SK-N-SH (cell line): Measurements from ENCODE around the gene RPH3AL. TPM values are rescaled to one million over a fixed set of nuclear protein-coding genes. Genes with fewer than 3 reads are reported as not detected.

Experiments used
- CTCF ChIA-PET: fragments of 300-600, 350-600 bp; formaldehyde crosslinking; extraction: SDS; loops from one replicate; lab custom pipeline; 2021; lab: Yijun Ruan, JAX
- POLR2A ChIA-PET: fragments of 350-600 bp; sonication (Branson Sonifier 250); formaldehyde crosslinking; extraction: SDS; loops from one replicate; lab custom pipeline; 2020; ENCODE audit warnings: antibody characterized with exemption, inconsistent platforms; lab: Yijun Ruan, JAX
- DNase-seq: peaks from one replicate; pipeline ENCODE4 v3.0.0; 2012
- H2AFZ ChIP-seq: fragments of 200-600 bp; sonication (generic); 2 replicates; pipeline ENCODE4 v1.8.1; 2016; ENCODE audit warnings: antibody characterized with exemption, mild to moderate bottlenecking, low read depth
- H3F3A ChIP-seq: fragments of 200-600 bp; sonication (generic); replicated peaks from 2 replicates; pipeline ENCODE3; 2016; ENCODE audit warnings: antibody characterized with exemption, mild to moderate bottlenecking; ENCODE audit not compliant: insufficient read depth
- H3K27ac ChIP-seq, 2 experiments: fragments of 200-500 bp in 1 of 2; fragments of 200-600 bp in 1 of 2; sonication (Bioruptor generic) in 1 of 2; sonication (generic), shearing (Covaris generic) in 1 of 2; 2 replicates each; pipeline versions ENCODE4 v1.5.1 to v1.6.1; 2014 to 2016; ENCODE audit warnings: low read depth in 2 of 2, inconsistent platforms in 1 of 2, low read length in 1 of 2, mild to moderate bottlenecking in 1 of 2, mixed read lengths in 1 of 2
- H3K27me3 ChIP-seq: fragments of 200-600 bp; sonication (generic), shearing (Covaris generic); 2 replicates; pipeline ENCODE4 v1.6.1; 2016; ENCODE audit warnings: mixed run types; ENCODE audit not compliant: insufficient read depth
- H3K36me3 ChIP-seq, 2 experiments: fragments of 200-500 bp in 1 of 2; fragments of 200-600 bp in 1 of 2; sonication (Bioruptor generic) in 1 of 2; sonication (generic) in 1 of 2; replicated peaks in 1 of 2; 2 replicates each; pipeline versions ENCODE3 to v1.5.1; 2014 to 2016; ENCODE audit warnings: low read length in 1 of 2, mild to moderate bottlenecking in 1 of 2; ENCODE audit not compliant: insufficient read depth in 2 of 2, control insufficient read depth in 1 of 2
- H3K4me1 ChIP-seq, 2 experiments: fragments of 200-500 bp in 1 of 2; fragments of 200-600 bp in 1 of 2; sonication (Bioruptor generic) in 1 of 2; sonication (generic), shearing (Covaris generic) in 1 of 2; 2 replicates each; pipeline versions ENCODE4 v1.5.1 to v1.6.1; 2014 to 2016; ENCODE audit warnings: low read depth in 1 of 2, low read length in 1 of 2, mixed run types in 1 of 2; ENCODE audit not compliant: insufficient read depth in 2 of 2, control insufficient read depth in 1 of 2
- H3K4me2 ChIP-seq: fragments of 200-600 bp; sonication (generic), shearing (Covaris generic); 2 replicates; pipeline ENCODE4 v1.6.1; 2017; ENCODE audit warnings: mixed run types
- H3K4me3 ChIP-seq, 2 experiments: fragments of 200-500 bp in 1 of 2; fragments of 200-600 bp in 1 of 2; sonication (Bioruptor generic) in 1 of 2; sonication (generic), shearing (Covaris generic) in 1 of 2; 2 replicates each; pipeline versions ENCODE4 v1.5.1 to v1.8.1; 2014 to 2016; ENCODE audit warnings: low read depth in 2 of 2, inconsistent platforms in 1 of 2, low read length in 1 of 2, mild to moderate bottlenecking in 1 of 2, mixed read lengths in 1 of 2, moderate library complexity in 1 of 2
- H3K79me2 ChIP-seq: fragments of 200-600 bp; sonication (generic); 2 replicates; pipeline ENCODE4 v1.8.1; 2017; ENCODE audit warnings: mild to moderate bottlenecking; ENCODE audit not compliant: insufficient read depth
- H3K9ac ChIP-seq: fragments of 200-600 bp; sonication (generic); 2 replicates; pipeline ENCODE4 v1.6.1; 2017; ENCODE audit warnings: mixed run types
- H3K9me2 ChIP-seq: fragments of 200-600 bp; sonication (generic); 2 replicates; pipeline ENCODE4 v1.6.1; 2017; ENCODE audit warnings: mixed run types
- H3K9me3 ChIP-seq: fragments of 200-600 bp; sonication (generic); 2 replicates; pipeline ENCODE4 v1.6.1; 2017; ENCODE audit warnings: mixed run types, mild to moderate bottlenecking, moderate library complexity
- H4K20me1 ChIP-seq: fragments of 200-600 bp; sonication (generic); 2 replicates; pipeline ENCODE4 v1.6.1; 2017; ENCODE audit warnings: mild to moderate bottlenecking, mixed run types; ENCODE audit not compliant: insufficient read depth
- ELF1 ChIP-seq: IDR thresholded peaks from 2 replicates; pipeline ENCODE4 v1.4.0; 2012
- EP300 ChIP-seq, 2 experiments: IDR thresholded peaks; 2 replicates each; pipeline versions ENCODE4 v1.4.0 to v1.6.1; 2012; ENCODE audit warnings: borderline replicate concordance in 1 of 2, low read depth in 1 of 2, low read length in 1 of 2
- EZH2phosphoT487 ChIP-seq: fragments of 200-600 bp; sonication (generic); IDR thresholded peaks from 2 replicates; pipeline ENCODE4 v1.6.1; 2017; ENCODE audit warnings: low read depth, mixed run types, mild to moderate bottlenecking, antibody characterized with exemption, moderate library complexity, borderline replicate concordance
- MXI1 ChIP-seq: IDR thresholded peaks from 2 replicates; pipeline ENCODE4 v1.6.1; 2012; ENCODE audit warnings: mild to moderate bottlenecking, low read depth, low read length, improper control_type of control experiment
- PBX3 ChIP-seq: IDR thresholded peaks from 2 replicates; pipeline ENCODE4; 2012
- RAD21 ChIP-seq: IDR thresholded peaks from 2 replicates; pipeline ENCODE4 v1.6.1; 2012; ENCODE audit warnings: mild to moderate bottlenecking, low read length
- RFX5 ChIP-seq: IDR thresholded peaks from 2 replicates; pipeline ENCODE4 v1.6.1; 2012; ENCODE audit warnings: mild to moderate bottlenecking, improper control_type of control experiment, low read length
- SMC3 ChIP-seq: IDR thresholded peaks from 2 replicates; pipeline ENCODE4 v1.6.1; 2012; ENCODE audit warnings: low read depth, low read length, improper control_type of control experiment
- TAF1 ChIP-seq: IDR thresholded peaks from 2 replicates; pipeline ENCODE4 v1.6.1; 2012; ENCODE audit warnings: low read depth, mild to moderate bottlenecking, low read length, moderate library complexity, borderline replicate concordance
- TCF12 ChIP-seq: IDR thresholded peaks from 2 replicates; pipeline ENCODE4 v1.4.0; 2012
- USF2 ChIP-seq: fragments of 150-350 bp; IDR thresholded peaks from 2 replicates; pipeline ENCODE4 v1.6.1; 2017; ENCODE audit warnings: antibody characterized with exemption, low read length, low read depth, borderline replicate concordance
- WGBS: methylation state at CpG from one replicate; pipeline ENCODE4 v1.1.6; 2017; ENCODE audit warnings: low lambda C conversion rate; 5-methylcytosine and 5-hydroxymethylcytosine counted together
- polyA plus RNA-seq, 3 experiments: library from polyadenylated mRNA; depleted of rRNA; stranded (reverse); fragments of >200 nt; gene quantifications; 2 replicates each; pipeline ENCODE4 v1.2.3, GENCODE V29; 2012
- TF ChIP-seq, protein P1 (sequence below): IDR thresholded peaks from 2 replicates; pipeline ENCODE4 v1.4.0; 2012; ENCODE audit warnings: low read depth, borderline replicate concordance
- TF ChIP-seq, protein P2 (sequence below): IDR thresholded peaks from 2 replicates; pipeline ENCODE4 v1.4.0; 2012; ENCODE audit warnings: low read depth
- TF ChIP-seq, protein P3 (sequence below): fragments of 150-350 bp; IDR thresholded peaks from 2 replicates; pipeline ENCODE4 v1.6.1; 2016; ENCODE audit warnings: mild to moderate bottlenecking, low read depth, low read length

Gene RPH3AL
- polyA plus RNA-seq, 1 of the 3 experiments (the other 2 are of a cell fraction), result 2.9 TPM

GRCh38 chr17:320139-320538 lies 32.5 kb downstream of the RPH3AL start:
- Histone ChIP-seq H2AFZ (no peak overlapping the region), H3K4me1 (no peaks in the 10 kb centered on the region; a peak in 1 of 4 replicates), H3K9ac (no peak overlapping the region), H3K79me2 (no peaks in the 10 kb centered on the region)
- 83% methylated on average over 9 of the region's 9 CpGs for WGBS
- no peak for DNase-seq
- TF ChIP-seq EZH2phosphoT487, result no peak
- TF ChIP-seq, protein P1, sequence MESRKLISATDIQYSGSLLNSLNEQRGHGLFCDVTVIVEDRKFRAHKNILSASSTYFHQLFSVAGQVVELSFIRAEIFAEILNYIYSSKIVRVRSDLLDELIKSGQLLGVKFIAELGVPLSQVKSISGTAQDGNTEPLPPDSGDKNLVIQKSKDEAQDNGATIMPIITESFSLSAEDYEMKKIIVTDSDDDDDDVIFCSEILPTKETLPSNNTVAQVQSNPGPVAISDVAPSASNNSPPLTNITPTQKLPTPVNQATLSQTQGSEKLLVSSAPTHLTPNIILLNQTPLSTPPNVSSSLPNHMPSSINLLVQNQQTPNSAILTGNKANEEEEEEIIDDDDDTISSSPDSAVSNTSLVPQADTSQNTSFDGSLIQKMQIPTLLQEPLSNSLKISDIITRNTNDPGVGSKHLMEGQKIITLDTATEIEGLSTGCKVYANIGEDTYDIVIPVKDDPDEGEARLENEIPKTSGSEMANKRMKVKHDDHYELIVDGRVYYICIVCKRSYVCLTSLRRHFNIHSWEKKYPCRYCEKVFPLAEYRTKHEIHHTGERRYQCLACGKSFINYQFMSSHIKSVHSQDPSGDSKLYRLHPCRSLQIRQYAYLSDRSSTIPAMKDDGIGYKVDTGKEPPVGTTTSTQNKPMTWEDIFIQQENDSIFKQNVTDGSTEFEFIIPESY, result no peak
- TF ChIP-seq ELF1, result no peak
- TF ChIP-seq SMC3, result no peak
- no peak for TF ChIP-seq PBX3
- TF ChIP-seq RFX5, result no peak
- TF ChIP-seq EP300 (IDR thresholded peaks at IDR 0.05; ENCODE audit: borderline replicate concordance in 1 of 2, low read depth in 1 of 2, low read length in 1 of 2), result no peak
- TF ChIP-seq, protein P2, sequence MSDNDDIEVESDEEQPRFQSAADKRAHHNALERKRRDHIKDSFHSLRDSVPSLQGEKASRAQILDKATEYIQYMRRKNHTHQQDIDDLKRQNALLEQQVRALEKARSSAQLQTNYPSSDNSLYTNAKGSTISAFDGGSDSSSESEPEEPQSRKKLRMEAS, result no peak
- TF ChIP-seq TAF1, result no peak
- TF ChIP-seq, protein P3, sequence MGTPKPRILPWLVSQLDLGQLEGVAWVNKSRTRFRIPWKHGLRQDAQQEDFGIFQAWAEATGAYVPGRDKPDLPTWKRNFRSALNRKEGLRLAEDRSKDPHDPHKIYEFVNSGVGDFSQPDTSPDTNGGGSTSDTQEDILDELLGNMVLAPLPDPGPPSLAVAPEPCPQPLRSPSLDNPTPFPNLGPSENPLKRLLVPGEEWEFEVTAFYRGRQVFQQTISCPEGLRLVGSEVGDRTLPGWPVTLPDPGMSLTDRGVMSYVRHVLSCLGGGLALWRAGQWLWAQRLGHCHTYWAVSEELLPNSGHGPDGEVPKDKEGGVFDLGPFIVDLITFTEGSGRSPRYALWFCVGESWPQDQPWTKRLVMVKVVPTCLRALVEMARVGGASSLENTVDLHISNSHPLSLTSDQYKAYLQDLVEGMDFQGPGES, result no peak
- no peak for TF ChIP-seq TCF12
- no peak for TF ChIP-seq RAD21
- no peak for TF ChIP-seq MXI1
- no peak for TF ChIP-seq USF2
- TF ChIP-seq, all 33 proteins: peak for 0
- Histone ChIP-seq H4K20me1 (no peaks in the 10 kb centered on the region), H3F3A (no peaks in the 10 kb centered on the region), H3K9me2 (no peaks in the 10 kb centered on the region), H3K27ac (no peak overlapping the region), H3K4me2 (no peak overlapping the region), H3K9me3 (no peaks in the 10 kb centered on the region), H3K36me3 (no peaks in the 10 kb centered on the region), H3K27me3 (no peaks in the 10 kb centered on the region), H3K4me3 (no peak overlapping the region)
- POLR2A ChIA-PET, result no interaction called here
- CTCF ChIA-PET, result interaction anchor here (1.0 kb wide), 1 partner anchor 9 kb away, joined by 3 read pairs; no protein-coding TSS in a partner anchor
